Activated B cell treated with CpG ODN at 0.5 μM for 24 hours (primary cell): ENCODE results near the gene ZCCHC7. TPM values are rescaled to one million over a fixed set of nuclear protein-coding genes. Genes with fewer than 3 reads are reported as not detected.
"Not testable (repeated sequence)": the region's sequence is repeated elsewhere in the genome, so short reads cannot be mapped to it uniquely, and the experiment has no call there.

ENCODE experiments used
- ATAC-seq: fragments of 200-7000 bp; cut with Tn5 transposase; one replicate; pipeline ENCODE4 v1.10.0; 2021; ENCODE audit warnings: low read depth, mild to moderate bottlenecking, moderate library complexity
- CTCF ChIA-PET: fragments of 350-600 bp; sonication (Branson Sonifier 250); formaldehyde crosslinking; loops from one replicate; lab custom pipeline; 2021; ENCODE audit warnings: antibody characterized with exemption; lab: Charles Lee
- POLR2A ChIA-PET: fragments of 350-600 bp; sonication (Branson Sonifier 250); formaldehyde crosslinking; loops from one replicate; lab custom pipeline; 2021; ENCODE audit warnings: antibody characterized with exemption; lab: Charles Lee
- DNase-seq: peaks from one replicate; pipeline ENCODE4 v3.0.0; 2022
- H3K27ac Mint-ChIP-seq: one replicate; pipeline ENCODE4 v1.8.0; 2020; ENCODE audit warnings: mixed read lengths
- H3K27me3 Mint-ChIP-seq: one replicate; pipeline ENCODE4 v1.8.0; 2021; ENCODE audit warnings: mixed read lengths
- H3K36me3 Mint-ChIP-seq: one replicate; pipeline ENCODE4 v1.8.0; 2021; ENCODE audit warnings: low read depth, mixed read lengths
- H3K4me1 Mint-ChIP-seq: one replicate; pipeline ENCODE4 v1.8.0; 2021; ENCODE audit warnings: mixed read lengths
- H3K4me3 Mint-ChIP-seq: one replicate; pipeline ENCODE4 v1.8.0; 2020; ENCODE audit warnings: mild to moderate bottlenecking, mixed read lengths
- H3K9me3 Mint-ChIP-seq: one replicate; pipeline ENCODE4 v1.8.0; 2020; ENCODE audit warnings: mixed read lengths
- intact Hi-C: fragments of 100-400 bp; cut with micrococcal nuclease; formaldehyde crosslinking; loops from one replicate; pipeline ENCODE4 v1.15.1; 2024
- total RNA-seq: library from RNA; stranded (reverse); gene quantifications from 2 replicates; pipeline ENCODE4 v1.2.3, GENCODE V29; 2022
- TF ChIP-seq, protein P1 (sequence below): fragments of 200-600 bp; IDR thresholded peaks from one replicate; pipeline ENCODE4 v1.8.0; 2022; ENCODE audit warnings: antibody characterized with exemption, mild to moderate bottlenecking

Gene ZCCHC7
- total RNA-seq, 1 donor from 2014 or later, result 70.3 TPM

- Mint-ChIP-seq H3K36me3 (peaks cover 20% of the 10 kb centered on the region), H3K9me3 (peaks cover 2% of the 10 kb centered on the region), H3K4me3 (peak overlapping the region; percentile 56), H3K4me1 (peaks cover 90% of the 10 kb centered on the region), H3K27ac (peak overlapping the region; percentile 90), H3K27me3 (no peaks in the 10 kb centered on the region)
- ChIA-PET CTCF (no interaction called here), POLR2A (interaction anchor here (0.6 to 2.1 kb wide), 2 partner anchors 11 to 92 kb away, joined by 8 to 11 read pairs; no protein-coding TSS in a partner anchor)
- ATAC-seq, result peak; percentile 26
- TF ChIP-seq, protein P1, sequence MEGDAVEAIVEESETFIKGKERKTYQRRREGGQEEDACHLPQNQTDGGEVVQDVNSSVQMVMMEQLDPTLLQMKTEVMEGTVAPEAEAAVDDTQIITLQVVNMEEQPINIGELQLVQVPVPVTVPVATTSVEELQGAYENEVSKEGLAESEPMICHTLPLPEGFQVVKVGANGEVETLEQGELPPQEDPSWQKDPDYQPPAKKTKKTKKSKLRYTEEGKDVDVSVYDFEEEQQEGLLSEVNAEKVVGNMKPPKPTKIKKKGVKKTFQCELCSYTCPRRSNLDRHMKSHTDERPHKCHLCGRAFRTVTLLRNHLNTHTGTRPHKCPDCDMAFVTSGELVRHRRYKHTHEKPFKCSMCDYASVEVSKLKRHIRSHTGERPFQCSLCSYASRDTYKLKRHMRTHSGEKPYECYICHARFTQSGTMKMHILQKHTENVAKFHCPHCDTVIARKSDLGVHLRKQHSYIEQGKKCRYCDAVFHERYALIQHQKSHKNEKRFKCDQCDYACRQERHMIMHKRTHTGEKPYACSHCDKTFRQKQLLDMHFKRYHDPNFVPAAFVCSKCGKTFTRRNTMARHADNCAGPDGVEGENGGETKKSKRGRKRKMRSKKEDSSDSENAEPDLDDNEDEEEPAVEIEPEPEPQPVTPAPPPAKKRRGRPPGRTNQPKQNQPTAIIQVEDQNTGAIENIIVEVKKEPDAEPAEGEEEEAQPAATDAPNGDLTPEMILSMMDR, result no peak
- DNase-seq, result no peak
- intact Hi-C loops, result no loop called here
Observed at GRCh38 chr9:37290940-37291485, 170.6 kb downstream of the ZCCHC7 start.

- H3K9me3 Mint-ChIP-seq, CTCF ChIA-PET, H3K27me3 Mint-ChIP-seq, ATAC-seq, DNase-seq, intact Hi-C loops, POLR2A ChIA-PET: not testable (repeated sequence)
- peak overlapping the region; percentile 97 for H3K27ac Mint-ChIP-seq
- H3K4me3 Mint-ChIP-seq, result peak overlapping the region; percentile 56
- peaks cover 91% of the 10 kb centered on the region for H3K4me1 Mint-ChIP-seq
- H3K36me3 Mint-ChIP-seq, result peaks cover 20% of the 10 kb centered on the region
Observed at GRCh38 chr9:37291612-37292238, 171.4 kb downstream of the ZCCHC7 start.

- POLR2A ChIA-PET, result interaction anchor here (0.6 to 2.5 kb wide), 20 partner anchors 9 to 267 kb away, joined by 3 to 29 read pairs (median 4); partner anchors contain the start of genes PAX5 and ZCCHC7
- ATAC-seq (no peak), DNase-seq (no peak)
- Mint-ChIP-seq H3K27me3 (no peaks in the 10 kb centered on the region), H3K4me3 (peak overlapping the region; percentile 12), H3K9me3 (peaks cover 2% of the 10 kb centered on the region), H3K4me1 (peaks cover 93% of the 10 kb centered on the region), H3K36me3 (peaks cover 20% of the 10 kb centered on the region), H3K27ac (peak overlapping the region; percentile 97)
- TF ChIP-seq, protein P1, result no peak
- intact Hi-C loops, result loop anchor here (1.0 kb wide), 1 partner anchor 9 kb away; no protein-coding TSS in a partner anchor
- CTCF ChIA-PET, result interaction anchor here (1.0 kb wide), 1 partner anchor 9 kb away, joined by 3 read pairs; no protein-coding TSS in a partner anchor
Observed at GRCh38 chr9:37292896-37293295, 172.5 kb downstream of the ZCCHC7 start.

- peaks cover 2% of the 10 kb centered on the region for H3K9me3 Mint-ChIP-seq
- peak overlapping the region; percentile 67 for H3K4me3 Mint-ChIP-seq
- POLR2A ChIA-PET, result interaction anchor here (0.6 to 2.5 kb wide), 28 partner anchors 9 to 268 kb away, joined by 3 to 29 read pairs (median 4); partner anchors contain the start of genes PAX5 and ZCCHC7
- TF ChIP-seq, protein P1, result no peak
- H3K4me1 Mint-ChIP-seq, result peaks cover 95% of the 10 kb centered on the region
- ATAC-seq (peak; percentile 69), DNase-seq (no peak)
- CTCF ChIA-PET, result interaction anchor here (1.0 kb wide), 1 partner anchor 8 kb away, joined by 3 read pairs; no protein-coding TSS in a partner anchor
- peak overlapping the region; percentile 97 for H3K27ac Mint-ChIP-seq
- H3K27me3 Mint-ChIP-seq, result no peaks in the 10 kb centered on the region
- H3K36me3 Mint-ChIP-seq, result peaks cover 16% of the 10 kb centered on the region
- intact Hi-C loops, result loop anchor here (1.0 to 2.0 kb wide), 6 partner anchors 8 to 115 kb away; no protein-coding TSS in a partner anchor
Observed at GRCh38 chr9:37293664-37294524, 173.5 kb downstream of the ZCCHC7 start.

GRCh38 chr9:37295178-37295577, 174.8 kb downstream of the ZCCHC7 start:
- H3K4me3 Mint-ChIP-seq, result peak overlapping the region; percentile 55
- H3K27me3 Mint-ChIP-seq, result no peaks in the 10 kb centered on the region
- ChIA-PET CTCF (interaction anchor here (1.0 kb wide), 1 partner anchor 8 kb away, joined by 3 read pairs; no protein-coding TSS in a partner anchor), POLR2A (interaction anchor here (0.7 to 2.5 kb wide), 7 partner anchors 10 to 263 kb away, joined by 3 to 10 read pairs (median 5); partner anchors contain the start of gene PAX5)
- ATAC-seq, result no peak
- intact Hi-C loops, result loop anchor here (2.0 kb wide), 2 partner anchors 76 to 98 kb away; no protein-coding TSS in a partner anchor
- no peak for DNase-seq
- TF ChIP-seq, protein P1, result no peak
- H3K4me1 Mint-ChIP-seq, result peaks cover 95% of the 10 kb centered on the region
- peaks cover 2% of the 10 kb centered on the region for H3K9me3 Mint-ChIP-seq
- H3K27ac Mint-ChIP-seq, result peak overlapping the region; percentile 97
- H3K36me3 Mint-ChIP-seq, result peaks cover 13% of the 10 kb centered on the region
